Stimulated activated naive CD8-positive, alpha-beta T cell treated with anti-CD3 and anti-CD28 coated beads, Interleukin-15, Interleukin-2, amounts not matched to agents 100 ng/mL and 50 ng/mL, for 24 hours (primary cell): ENCODE measurements around the gene CFI.

ENCODE experiments used
- H3K27ac Mint-ChIP-seq: one replicate; pipeline ENCODE4 v1.8.0; 2021; ENCODE audit warnings: mild to moderate bottlenecking, mixed read lengths
- H3K27me3 Mint-ChIP-seq: one replicate; pipeline ENCODE4 v1.8.0; 2021; ENCODE audit warnings: mixed read lengths
- H3K36me3 Mint-ChIP-seq: one replicate; pipeline ENCODE4 v1.8.0; 2021; ENCODE audit warnings: low read depth, mixed read lengths
- H3K4me1 Mint-ChIP-seq: one replicate; pipeline ENCODE4 v1.8.0; 2021; ENCODE audit warnings: low read depth, mixed read lengths
- H3K4me3 Mint-ChIP-seq: one replicate; pipeline ENCODE4 v1.8.0; 2021; ENCODE audit warnings: mild to moderate bottlenecking, mixed read lengths
- H3K9me3 Mint-ChIP-seq: one replicate; pipeline ENCODE4 v1.8.0; 2021; ENCODE audit warnings: mixed read lengths

The CFI gene

DNA sequence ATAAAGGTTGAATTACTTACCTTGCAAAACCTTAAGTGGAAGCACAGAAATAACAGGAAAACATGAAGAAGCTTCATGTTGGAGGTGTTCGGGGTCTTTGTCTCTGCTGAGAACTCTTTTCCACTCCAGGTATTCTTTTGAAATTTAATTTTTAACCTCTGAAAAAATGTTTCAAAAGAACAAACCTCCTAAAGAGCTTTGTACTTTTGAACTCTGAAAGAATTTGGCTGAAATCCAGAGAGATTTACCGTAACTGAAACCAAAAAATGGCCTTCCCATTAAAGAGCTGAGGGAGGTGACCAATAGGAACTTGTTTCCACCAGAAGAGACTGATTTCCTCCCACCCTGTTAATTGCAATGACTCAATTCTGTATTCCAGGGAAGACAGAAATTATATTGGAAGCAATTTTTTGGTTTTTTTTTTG lies at the start of gene CFI:
Gene CFI, minus strand, starts transcription at position 105 of the 425 bp plus-strand sequence. Its CDS starts 28 bp downstream, at position 77.
- H3K9me3 Mint-ChIP-seq = no peaks in the 10 kb centered on the region
- no peak within 1 kb of the TSS for H3K4me3 Mint-ChIP-seq
- H3K27ac Mint-ChIP-seq = no peak within 1 kb of the TSS
- H3K36me3 Mint-ChIP-seq = no peaks in the 10 kb centered on the region
- H3K27me3 Mint-ChIP-seq = no peaks in the 10 kb centered on the region
- no peaks in the 10 kb centered on the region for H3K4me1 Mint-ChIP-seq

DNA sequence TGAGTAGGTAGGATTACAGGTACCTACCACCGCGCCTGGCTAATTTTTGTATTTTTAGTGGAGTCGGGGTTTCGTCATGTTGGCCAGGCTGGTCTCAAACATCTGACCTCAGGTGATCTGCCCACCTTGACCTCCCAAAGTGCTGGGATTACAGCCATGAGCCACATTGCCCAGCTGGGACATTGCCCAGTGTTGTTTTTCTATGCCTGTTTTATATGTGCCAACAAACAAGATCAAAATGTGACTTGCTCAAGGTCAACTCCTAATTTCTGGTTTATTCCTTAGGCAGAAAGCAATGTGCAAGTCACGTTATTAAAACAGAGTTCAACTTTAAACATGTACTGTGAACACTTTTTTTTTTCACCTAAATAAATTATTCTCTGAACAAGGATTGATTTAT lies 48.8 kb upstream of the CFI start:
- Mint-ChIP-seq H3K9me3 (no peaks in the 10 kb centered on the region), H3K27me3 (no peaks in the 10 kb centered on the region), H3K4me3 (no peak overlapping the region), H3K36me3 (peaks cover 8% of the 10 kb centered on the region), H3K4me1 (no peaks in the 10 kb centered on the region), H3K27ac (no peak overlapping the region)

DNA sequence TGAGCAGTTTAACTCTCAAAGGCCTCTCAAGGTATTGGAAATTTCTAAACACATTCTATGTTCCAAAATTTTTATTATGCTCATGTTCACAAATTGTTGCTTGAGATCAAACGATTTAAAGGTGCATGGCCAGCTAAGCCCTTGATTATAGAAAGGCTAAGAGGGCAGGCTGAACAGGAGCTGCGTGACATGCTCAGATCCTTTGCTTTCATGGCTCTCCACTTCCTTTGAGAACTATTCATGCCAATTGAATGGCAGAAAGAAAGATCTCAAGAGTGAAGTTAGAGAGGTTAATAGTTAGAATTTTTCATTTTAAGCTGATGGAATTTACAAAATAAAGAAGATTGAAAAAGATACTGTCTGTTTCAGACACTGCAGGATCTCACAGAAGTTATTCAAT lies 46.7 kb upstream of the CFI start:
- no peaks in the 10 kb centered on the region for H3K9me3 Mint-ChIP-seq
- H3K4me1 Mint-ChIP-seq = no peaks in the 10 kb centered on the region
- H3K4me3 Mint-ChIP-seq = no peak overlapping the region
- peaks cover 6% of the 10 kb centered on the region for H3K36me3 Mint-ChIP-seq
- no peaks in the 10 kb centered on the region for H3K27me3 Mint-ChIP-seq
- no peak overlapping the region for H3K27ac Mint-ChIP-seq

DNA sequence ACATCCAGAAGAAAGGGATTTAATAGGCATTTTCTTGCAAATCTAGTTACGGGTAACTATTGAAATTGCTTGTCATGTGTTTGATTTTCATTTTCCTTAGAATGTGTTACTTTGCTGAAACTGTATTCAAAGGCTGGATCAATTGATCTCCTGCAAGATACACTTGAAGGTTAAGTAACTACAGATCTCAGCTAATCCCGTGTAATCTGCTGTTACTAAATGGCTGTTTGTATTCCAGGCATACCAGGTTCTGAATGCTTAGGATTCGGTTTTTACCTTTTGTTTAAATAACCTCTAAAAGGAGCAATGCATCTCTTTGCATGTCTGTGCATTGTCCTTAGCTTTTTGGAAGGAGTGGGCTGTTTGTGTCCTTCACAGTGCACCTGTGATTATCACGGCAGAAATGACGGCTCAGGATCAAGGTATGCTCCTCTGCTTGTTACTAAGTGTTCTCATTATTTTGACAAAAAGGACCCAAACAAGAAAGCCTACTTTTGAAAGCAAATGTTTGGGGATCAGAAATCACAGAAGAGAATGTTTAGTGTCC lies 46.2 kb upstream of the CFI start, which contains the start of gene LRIT3:
Gene LRIT3, plus strand, starts transcription at position 212 of the 547 bp plus-strand sequence. Its CDS starts 95 bp downstream, at position 307.
- Mint-ChIP-seq H3K36me3 (peaks cover under 1% of the 10 kb centered on the region), H3K4me3 (no peak within 1 kb of the TSS), H3K27me3 (no peaks in the 10 kb centered on the region), H3K4me1 (no peaks in the 10 kb centered on the region), H3K27ac (no peak within 1 kb of the TSS), H3K9me3 (no peaks in the 10 kb centered on the region)

DNA sequence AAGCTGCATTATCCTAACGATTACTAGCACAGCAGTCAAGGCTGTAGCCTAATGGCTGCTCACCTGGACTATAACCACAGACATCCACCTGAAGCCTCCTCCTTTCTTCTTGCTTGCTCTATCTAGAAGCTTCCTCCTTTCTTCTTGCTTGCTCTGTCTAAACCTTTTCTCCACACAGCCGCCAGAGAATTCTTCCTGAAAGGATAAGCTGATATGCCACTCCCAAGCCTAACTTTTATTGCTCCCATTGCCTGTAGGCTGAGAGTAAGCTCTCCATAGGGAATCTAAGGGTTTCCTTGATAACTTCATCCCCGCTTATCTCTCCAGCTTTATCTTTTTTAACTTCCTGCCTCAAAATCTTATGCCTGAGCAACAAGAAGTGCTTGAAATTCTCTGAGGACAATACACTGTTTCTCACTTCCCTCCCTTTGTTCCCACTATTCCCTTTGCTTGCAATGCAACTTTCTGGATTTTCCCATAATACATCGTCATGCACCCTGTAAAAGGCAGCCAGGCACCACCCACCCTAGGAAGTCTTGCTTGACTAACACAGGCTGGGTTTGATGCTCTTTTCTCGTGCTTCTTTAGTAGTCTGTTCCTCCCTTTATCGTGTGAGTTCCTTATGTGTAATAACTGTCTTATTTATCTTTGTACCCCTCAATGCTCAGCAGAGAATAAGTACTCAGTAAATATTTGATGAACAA lies 44.7 kb upstream of the CFI start:
- Mint-ChIP-seq H3K4me3 (no peak overlapping the region), H3K36me3 (no peaks in the 10 kb centered on the region), H3K4me1 (no peaks in the 10 kb centered on the region), H3K27me3 (no peaks in the 10 kb centered on the region), H3K9me3 (no peaks in the 10 kb centered on the region), H3K27ac (no peak overlapping the region)

DNA sequence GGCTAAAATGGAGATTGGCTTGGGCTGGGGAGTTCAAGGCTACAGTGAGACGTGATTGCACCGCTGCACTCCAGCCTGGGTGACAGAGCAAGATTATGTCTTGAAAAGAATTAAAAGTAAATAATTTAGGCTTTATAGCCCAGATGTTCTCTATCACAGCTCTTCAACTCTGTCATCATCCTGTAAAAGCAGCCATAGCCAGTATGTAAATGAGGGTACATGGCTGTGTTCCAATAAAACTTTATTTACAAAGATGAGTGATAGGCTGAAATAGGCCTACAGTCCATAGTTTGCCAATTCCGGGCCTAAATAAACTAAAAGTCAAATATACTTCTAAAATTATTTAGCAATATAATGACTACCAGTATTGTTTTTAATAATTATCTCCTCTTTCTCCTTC lies 35.2 kb upstream of the CFI start:
- Mint-ChIP-seq H3K9me3 (no peaks in the 10 kb centered on the region), H3K27me3 (no peaks in the 10 kb centered on the region), H3K4me1 (no peaks in the 10 kb centered on the region), H3K4me3 (no peak overlapping the region), H3K36me3 (peaks cover 14% of the 10 kb centered on the region), H3K27ac (no peak overlapping the region)

DNA sequence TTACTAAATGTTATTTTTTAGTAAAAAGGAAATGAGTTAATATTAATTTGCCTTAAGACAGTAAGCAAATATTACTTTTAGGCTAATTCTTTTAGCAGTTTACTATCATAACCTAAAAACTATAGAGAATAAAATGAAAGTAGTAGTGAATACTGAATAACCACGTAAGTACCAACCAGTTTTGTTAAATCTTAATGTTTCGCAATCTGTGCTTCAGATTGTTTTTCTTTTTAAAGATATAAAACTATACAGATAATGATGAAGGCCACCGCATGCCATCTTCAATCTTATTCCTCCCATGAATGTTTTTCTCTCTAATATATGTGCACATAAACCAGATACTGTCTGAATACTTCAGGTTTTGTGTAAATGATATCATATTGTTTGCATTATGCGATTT lies 32.0 kb upstream of the CFI start:
- Mint-ChIP-seq H3K4me3 (no peak overlapping the region), H3K9me3 (no peaks in the 10 kb centered on the region), H3K36me3 (peaks cover 14% of the 10 kb centered on the region), H3K27me3 (no peaks in the 10 kb centered on the region), H3K4me1 (no peaks in the 10 kb centered on the region), H3K27ac (no peak overlapping the region)

DNA sequence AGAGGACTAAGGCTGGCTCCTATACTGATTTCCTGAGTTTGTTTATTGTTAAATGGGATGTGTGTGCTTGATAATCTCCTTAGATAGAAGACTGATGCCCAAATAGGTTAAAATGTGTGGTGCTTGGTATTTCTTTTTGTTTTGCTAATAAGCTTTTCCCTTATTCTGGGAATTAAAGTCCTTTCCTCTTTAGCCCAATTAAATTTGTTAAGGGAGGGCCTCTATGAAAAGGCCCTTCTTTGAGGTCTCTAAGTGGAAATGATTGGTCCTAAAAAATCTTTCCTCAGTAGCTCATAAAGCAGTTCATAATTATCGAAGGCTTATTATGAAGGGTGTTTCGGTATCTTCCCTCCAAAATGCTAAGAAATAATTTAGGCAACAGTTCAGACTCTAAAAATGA lies 25.9 kb upstream of the CFI start, which contains the start of gene RRH:
Gene RRH, plus strand, starts transcription at position 301 of the 400 bp plus-strand sequence. Its CDS starts 56 bp downstream, at position 357.
- Mint-ChIP-seq H3K9me3 (no peaks in the 10 kb centered on the region), H3K4me3 (no peak within 1 kb of the TSS), H3K4me1 (peaks cover 3% of the 10 kb centered on the region), H3K27ac (no peak within 1 kb of the TSS), H3K27me3 (no peaks in the 10 kb centered on the region), H3K36me3 (peaks cover 32% of the 10 kb centered on the region)

DNA sequence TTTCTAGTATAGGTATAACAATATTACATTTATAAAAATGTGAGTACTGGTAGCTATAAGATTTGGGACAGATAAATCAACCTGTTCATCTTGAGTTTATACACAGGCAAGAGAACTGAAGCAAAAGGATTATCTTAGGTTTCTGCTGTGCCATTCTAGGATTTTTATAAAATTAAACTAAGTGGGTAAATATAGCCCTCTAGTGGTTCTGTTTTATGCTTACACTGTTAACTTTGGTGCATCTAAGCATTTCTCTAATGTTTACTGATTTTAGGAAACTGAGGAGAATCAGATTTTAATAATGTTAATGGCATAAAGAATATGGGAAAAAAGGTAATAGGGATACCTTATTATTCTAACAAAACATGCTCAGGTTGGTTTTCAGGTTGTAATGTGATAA lies 24.9 kb upstream of the CFI start:
- no peak overlapping the region for H3K27ac Mint-ChIP-seq
- no peaks in the 10 kb centered on the region for H3K27me3 Mint-ChIP-seq
- peaks cover 37% of the 10 kb centered on the region for H3K36me3 Mint-ChIP-seq
- H3K9me3 Mint-ChIP-seq = no peaks in the 10 kb centered on the region
- H3K4me3 Mint-ChIP-seq = no peak overlapping the region
- peaks cover 4% of the 10 kb centered on the region for H3K4me1 Mint-ChIP-seq

DNA sequence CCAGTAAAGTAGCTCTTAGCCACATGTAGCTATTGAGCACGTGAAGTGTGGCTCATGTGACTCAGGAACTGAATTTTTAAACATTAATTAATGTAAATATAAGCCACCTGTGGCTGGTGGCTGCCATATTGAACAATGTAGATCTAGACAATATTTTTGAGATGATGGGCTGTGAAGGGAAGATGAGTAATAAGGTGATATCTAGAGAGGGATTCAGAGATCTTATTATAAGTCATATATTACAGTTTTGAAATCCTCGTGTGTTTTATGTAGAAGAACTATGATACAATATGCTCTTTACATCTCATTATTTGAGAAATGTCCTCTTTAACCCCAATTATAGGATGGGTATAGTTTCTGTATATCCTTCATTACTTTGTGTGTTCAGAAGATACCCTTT lies 19.4 kb upstream of the CFI start:
- peaks cover 78% of the 10 kb centered on the region for H3K36me3 Mint-ChIP-seq
- no peaks in the 10 kb centered on the region for H3K9me3 Mint-ChIP-seq
- H3K27ac Mint-ChIP-seq = peak overlapping the region; percentile 87
- H3K4me1 Mint-ChIP-seq = peaks cover 56% of the 10 kb centered on the region
- peak overlapping the region; percentile 21 for H3K4me3 Mint-ChIP-seq
- no peaks in the 10 kb centered on the region for H3K27me3 Mint-ChIP-seq

DNA sequence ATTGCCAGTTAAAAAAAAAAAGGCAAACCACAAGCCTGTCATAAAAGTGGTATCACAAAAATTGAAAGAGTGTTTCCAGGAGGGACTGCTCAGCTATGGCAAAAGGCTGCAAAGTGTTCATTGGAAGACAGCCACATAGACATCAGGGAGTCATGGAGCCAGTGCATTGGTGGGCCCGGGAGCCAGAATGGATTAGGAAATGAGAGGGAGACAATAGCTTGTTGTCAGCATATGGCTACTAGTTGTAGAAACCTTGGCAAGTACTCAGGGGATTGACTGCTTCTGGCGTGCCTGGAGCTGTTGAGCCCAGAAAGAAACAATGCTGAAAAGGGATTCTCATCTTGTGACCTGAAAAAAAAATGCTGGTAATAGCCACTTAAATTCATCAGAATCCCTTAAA lies 18.8 kb upstream of the CFI start:
- H3K4me1 Mint-ChIP-seq = peaks cover 61% of the 10 kb centered on the region
- H3K9me3 Mint-ChIP-seq = no peaks in the 10 kb centered on the region
- H3K27me3 Mint-ChIP-seq = no peaks in the 10 kb centered on the region
- H3K27ac Mint-ChIP-seq = peak overlapping the region; percentile 87
- H3K4me3 Mint-ChIP-seq = peak overlapping the region; percentile 21
- peaks cover 83% of the 10 kb centered on the region for H3K36me3 Mint-ChIP-seq

DNA sequence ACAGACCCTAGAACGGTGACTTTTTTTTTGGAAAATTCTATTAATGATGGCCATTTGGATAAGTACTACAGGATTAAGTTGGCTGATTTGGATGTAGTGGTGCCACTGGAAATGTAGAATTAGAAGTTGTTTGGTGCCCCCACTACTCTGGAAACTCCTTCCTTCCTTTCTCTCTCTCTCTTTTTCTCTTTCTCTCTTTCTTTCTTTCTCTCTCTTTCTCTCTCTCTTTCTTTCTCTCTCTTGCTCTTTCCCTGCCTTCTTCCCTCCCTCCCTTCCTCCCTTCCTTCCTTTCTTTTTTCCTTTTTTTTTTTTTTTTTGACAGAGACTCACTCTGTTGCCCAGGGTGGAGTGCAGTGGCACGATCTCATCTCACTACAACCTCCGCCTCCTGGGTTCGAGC lies 16.5 kb upstream of the CFI start:
- Mint-ChIP-seq H3K27ac (peak overlapping the region; percentile 50), H3K4me3 (peak overlapping the region; percentile 32)

DNA sequence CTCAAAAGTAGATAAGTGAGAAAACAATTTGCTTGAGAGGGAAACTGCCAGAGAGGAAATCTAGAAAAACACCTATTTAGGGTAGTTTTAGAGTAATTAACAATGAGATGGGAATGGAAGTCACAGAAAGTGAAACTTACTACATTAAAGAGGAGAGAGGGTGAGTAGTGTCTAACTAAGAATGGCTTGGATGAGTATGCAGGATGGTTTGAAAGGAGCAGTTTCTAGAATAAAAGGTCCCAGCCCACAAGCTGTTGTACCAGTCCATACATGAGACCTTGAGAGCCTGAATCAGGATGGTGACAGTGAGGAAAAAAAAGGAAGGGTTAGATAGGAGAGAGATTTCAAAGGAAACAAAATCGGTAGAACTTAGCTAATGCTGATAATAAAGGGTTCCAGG lies 15.1 kb upstream of the CFI start:
- Mint-ChIP-seq H3K4me3 (peak overlapping the region; percentile 98), H3K36me3 (peaks cover 61% of the 10 kb centered on the region), H3K27ac (peak overlapping the region; percentile 100), H3K4me1 (peaks cover 64% of the 10 kb centered on the region), H3K27me3 (no peaks in the 10 kb centered on the region), H3K9me3 (no peaks in the 10 kb centered on the region)

More for the DNA sequence above, 16.5 kb upstream of the CFI start:
- no peaks in the 10 kb centered on the region for H3K27me3 Mint-ChIP-seq
- no peaks in the 10 kb centered on the region for H3K9me3 Mint-ChIP-seq
- H3K4me1 Mint-ChIP-seq = peaks cover 67% of the 10 kb centered on the region
- H3K36me3 Mint-ChIP-seq = peaks cover 71% of the 10 kb centered on the region

DNA sequence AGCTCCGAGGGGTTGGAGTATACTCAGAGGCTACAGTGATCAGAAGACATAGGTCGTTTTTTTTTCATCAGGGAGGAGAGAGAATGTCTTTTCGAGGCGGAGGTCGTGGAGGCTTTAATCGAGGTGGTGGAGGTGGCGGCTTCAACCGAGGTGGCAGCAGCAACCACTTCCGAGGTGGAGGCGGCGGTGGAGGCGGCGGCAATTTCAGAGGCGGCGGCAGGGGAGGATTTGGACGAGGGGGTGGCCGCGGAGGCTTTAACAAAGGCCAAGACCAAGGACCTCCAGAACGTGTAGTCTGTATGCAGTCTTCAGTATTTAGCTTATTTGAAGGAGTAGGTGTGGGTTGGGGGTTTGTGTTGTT lies 14.3 kb upstream of the CFI start:
- no peaks in the 10 kb centered on the region for H3K9me3 Mint-ChIP-seq
- peaks cover 53% of the 10 kb centered on the region for H3K36me3 Mint-ChIP-seq
- no peaks in the 10 kb centered on the region for H3K27me3 Mint-ChIP-seq
- H3K27ac Mint-ChIP-seq = peak overlapping the region; percentile 100
- peak overlapping the region; percentile 98 for H3K4me3 Mint-ChIP-seq
- peaks cover 57% of the 10 kb centered on the region for H3K4me1 Mint-ChIP-seq

DNA sequence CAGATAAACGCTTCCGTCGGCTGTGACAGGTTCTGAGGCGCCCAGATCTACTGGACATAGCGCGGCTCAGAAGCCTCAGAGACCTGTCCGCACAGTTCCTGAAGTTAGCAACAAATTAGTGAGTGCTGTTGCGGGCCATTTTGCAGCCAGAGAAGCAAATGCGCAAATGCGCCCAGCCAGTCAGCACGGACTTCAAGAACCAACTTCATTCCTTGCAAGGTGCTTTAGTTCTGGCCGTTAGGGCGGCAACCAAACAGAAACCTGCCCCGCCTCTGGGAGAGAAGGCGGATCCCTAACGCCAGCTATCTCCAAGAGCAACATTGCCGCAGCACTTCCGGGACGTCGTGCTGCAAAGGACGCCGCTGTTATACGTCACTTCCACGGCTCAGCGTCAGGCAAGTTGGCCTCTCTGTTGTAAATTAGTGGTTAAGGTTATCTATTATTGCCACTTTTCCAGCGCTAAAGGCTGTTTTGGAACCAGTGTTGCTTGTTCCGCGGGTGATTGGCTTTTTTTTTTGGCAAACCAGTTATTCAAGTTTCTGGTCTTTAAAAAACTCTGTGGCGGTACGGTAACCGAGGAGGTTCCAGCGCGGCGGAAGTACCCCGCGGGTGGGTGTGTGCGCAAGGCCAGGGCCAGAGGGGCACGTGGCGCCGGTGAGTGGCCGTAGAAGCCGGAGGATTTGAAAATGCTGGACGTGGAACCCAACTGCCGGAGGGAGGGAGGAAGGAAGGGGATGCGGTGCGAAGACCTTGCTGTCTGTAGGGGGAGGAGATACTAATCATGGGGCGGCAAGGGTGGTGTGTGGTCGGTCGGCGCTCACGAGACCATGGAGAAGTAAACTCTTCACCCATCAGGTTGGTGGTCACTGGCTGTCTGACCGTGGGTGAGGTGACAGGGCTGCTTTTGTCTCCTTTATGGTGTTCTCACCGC lies 13.6 kb upstream of the CFI start, which contains the start of gene GAR1:
Gene GAR1, plus strand, starts transcription at position 612 of the 931 bp plus-strand sequence. CDS start 403 bp downstream, outside the sequence.
- Mint-ChIP-seq H3K4me3 (peak within 1 kb of the TSS; percentile 98), H3K36me3 (peaks cover 47% of the 10 kb centered on the region), H3K27me3 (no peaks in the 10 kb centered on the region), H3K4me1 (peaks cover 50% of the 10 kb centered on the region), H3K9me3 (no peaks in the 10 kb centered on the region), H3K27ac (peak within 1 kb of the TSS; percentile 100)
